ENCODE measurements around the gene HNF1A. TPM values are rescaled to one million over a fixed set of nuclear protein-coding genes. Genes with fewer than 3 reads are reported as not detected.

The HNF1A gene
- total and polyA plus RNA-seq, 10 of the 15 experiments (the other 5 are each of a cell fraction or from before 2014, with no cell fraction given): 0.10 TPM; not detected in 9

DNA sequence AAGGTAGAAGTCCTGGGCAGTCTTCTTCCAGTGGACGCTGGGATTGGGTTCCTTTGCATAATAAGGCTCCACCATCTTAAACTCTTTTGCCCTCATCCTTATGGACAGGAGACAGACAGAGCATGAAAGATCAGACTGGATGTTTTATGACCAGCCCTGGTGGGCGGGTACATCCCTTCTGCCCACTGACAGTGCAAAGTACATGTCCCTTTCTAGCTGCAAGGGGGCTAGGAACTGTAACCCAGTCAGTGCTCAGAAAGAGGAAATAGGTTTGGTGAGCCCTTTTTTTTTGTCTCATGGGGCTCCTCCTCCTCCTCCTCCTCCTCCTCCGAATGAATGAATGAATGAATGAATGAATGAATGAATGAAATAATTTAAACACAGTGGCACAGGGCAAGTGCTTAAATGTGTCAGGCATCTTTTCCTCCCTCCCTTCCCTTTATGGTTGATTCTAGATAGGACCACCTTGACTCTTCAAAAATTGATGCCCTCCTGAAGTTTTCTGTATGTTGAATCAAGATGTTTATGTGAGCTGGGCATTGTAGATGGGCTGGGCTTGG is 36.4 kb upstream of the HNF1A start:
- H4K20me1 ChIP-seq (ENCODE audit: control insufficient read depth, insufficient read depth): no peaks in the 10 kb centered on the region
- SMC1A ChIA-PET (ENCODE audit: uncharacterized antibody, unreplicated experiment): interaction anchor here (0.9 to 3.0 kb wide), 3 partner anchors 30 to 89 kb away, joined by 3 to 15 read pairs (median 3); no protein-coding TSS in a partner anchor
- CTCF ChIA-PET: interaction anchor here (0.6 to 3.9 kb wide), 4 partner anchors 28 to 139 kb away, joined by 3 to 18 read pairs (median 3); no protein-coding TSS in a partner anchor
- H3K27ac ChIP-seq (ENCODE audit: control insufficient read depth, insufficient read depth): no peak overlapping the region
- no peaks in the 10 kb centered on the region for H3K36me3 ChIP-seq (ENCODE audit: control insufficient read depth in 2 of 2, insufficient read depth in 2 of 2, low read length in 1 of 2)
- no peak overlapping the region for H3K4me3 ChIP-seq
- in situ Hi-C loops (cut with MboI) (no loop called here), intact Hi-C loops (cut with micrococcal nuclease; ENCODE audit: unreplicated experiment) (no loop called here)
- POLR2A ChIA-PET: no interaction called here
- H3K9ac ChIP-seq (ENCODE audit: control insufficient read depth, insufficient read depth, low read length): no peak overlapping the region
- ATAC-seq (peak; percentile 53), FAIRE-seq (no peak), DNase-seq (ENCODE audit: low read depth, low spot score) (no peak)
- H3K4me1 ChIP-seq (ENCODE audit: control insufficient read depth, insufficient read depth, low read length): no peaks in the 10 kb centered on the region
- no peak overlapping the region for H3K4me2 ChIP-seq (ENCODE audit: control insufficient read depth, insufficient read depth)
- no peaks in the 10 kb centered on the region for H3K79me2 ChIP-seq (ENCODE audit: control insufficient read depth, insufficient read depth, low read length)
- no peak overlapping the region for H2AFZ ChIP-seq (ENCODE audit: control insufficient read depth, low read depth, low read length)
- H3K9me3 ChIP-seq (replicated peaks; ENCODE audit: control insufficient read depth, insufficient read depth, low read length): no peaks in the 10 kb centered on the region; the same call in 2 of the 3 replicates
- BruUV-seq (replicated peaks): no TSS peak
- TF ChIP-seq, protein P1, sequence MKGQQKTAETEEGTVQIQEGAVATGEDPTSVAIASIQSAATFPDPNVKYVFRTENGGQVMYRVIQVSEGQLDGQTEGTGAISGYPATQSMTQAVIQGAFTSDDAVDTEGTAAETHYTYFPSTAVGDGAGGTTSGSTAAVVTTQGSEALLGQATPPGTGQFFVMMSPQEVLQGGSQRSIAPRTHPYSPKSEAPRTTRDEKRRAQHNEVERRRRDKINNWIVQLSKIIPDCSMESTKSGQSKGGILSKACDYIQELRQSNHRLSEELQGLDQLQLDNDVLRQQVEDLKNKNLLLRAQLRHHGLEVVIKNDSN (IDR thresholded peaks at IDR 0.05; ENCODE audit: borderline replicate concordance, extremely low read length, insufficient read depth, low read depth, low read length): no peak
- peak; percentile 95 for TF ChIP-seq ZNF24 (IDR thresholded peaks at IDR 0.05)
- RAD21 ChIA-PET (ENCODE audit: unreplicated experiment): interaction anchor here (1.2 kb wide), 1 partner anchor 30 kb away, joined by 5 read pairs; no protein-coding TSS in a partner anchor
- H3K27me3 ChIP-seq (replicated peaks in 1 of 2; ENCODE audit: control insufficient read depth in 2 of 2, insufficient read depth in 2 of 2, low read length in 1 of 2): no peaks in the 10 kb centered on the region; a peak in 1 of 4 replicates
- 35% methylated on average over 3 of the region's 3 CpGs for WGBS (ENCODE audit: insufficient coverage, insufficient replicate concordance, low lambda C conversion rate, missing lambda C conversion rate)

- TF ChIP-seq, protein P2, sequence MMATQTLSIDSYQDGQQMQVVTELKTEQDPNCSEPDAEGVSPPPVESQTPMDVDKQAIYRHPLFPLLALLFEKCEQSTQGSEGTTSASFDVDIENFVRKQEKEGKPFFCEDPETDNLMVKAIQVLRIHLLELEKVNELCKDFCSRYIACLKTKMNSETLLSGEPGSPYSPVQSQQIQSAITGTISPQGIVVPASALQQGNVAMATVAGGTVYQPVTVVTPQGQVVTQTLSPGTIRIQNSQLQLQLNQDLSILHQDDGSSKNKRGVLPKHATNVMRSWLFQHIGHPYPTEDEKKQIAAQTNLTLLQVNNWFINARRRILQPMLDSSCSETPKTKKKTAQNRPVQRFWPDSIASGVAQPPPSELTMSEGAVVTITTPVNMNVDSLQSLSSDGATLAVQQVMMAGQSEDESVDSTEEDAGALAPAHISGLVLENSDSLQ (IDR thresholded peaks at IDR 0.05): peak; percentile 40; the same call in 1 of the 2 replicates
- TF ChIP-seq ZNF217 (IDR thresholded peaks at IDR 0.05) (no peak), TARDBP (IDR thresholded peaks at IDR 0.05; ENCODE audit: borderline replicate concordance) (no peak)
- no peak for FAIRE-seq
- no TSS peak for BruUV-seq (replicated peaks)
- DNase-seq (ENCODE audit: low read depth, low spot score): no peak
- CTCF ChIA-PET: interaction anchor here (1.0 to 1.7 kb wide), 7 partner anchors 8 to 295 kb away, joined by 3 to 14 read pairs (median 5); no protein-coding TSS in a partner anchor
- intact Hi-C loops (cut with micrococcal nuclease; ENCODE audit: unreplicated experiment) (no loop called here), in situ Hi-C loops (cut with MboI) (no loop called here)
- Histone ChIP-seq H2AFZ (ENCODE audit: control insufficient read depth, low read depth, low read length) (no peak overlapping the region), H3K4me2 (ENCODE audit: control insufficient read depth, insufficient read depth) (no peak overlapping the region), H3K79me2 (ENCODE audit: control insufficient read depth, insufficient read depth, low read length) (no peaks in the 10 kb centered on the region), H3K27me3 (replicated peaks in 1 of 2; ENCODE audit: control insufficient read depth in 2 of 2, insufficient read depth in 2 of 2, low read length in 1 of 2) (no peaks in the 10 kb centered on the region), H3K9ac (ENCODE audit: control insufficient read depth, insufficient read depth, low read length) (no peak overlapping the region), H3K4me1 (ENCODE audit: control insufficient read depth, insufficient read depth, low read length) (no peaks in the 10 kb centered on the region), H3K4me3 (no peak overlapping the region), H4K20me1 (ENCODE audit: control insufficient read depth, insufficient read depth) (no peaks in the 10 kb centered on the region), H3K9me3 (replicated peaks; ENCODE audit: control insufficient read depth, insufficient read depth, low read length) (no peaks in the 10 kb centered on the region; the same call in 2 of the 3 replicates), H3K36me3 (ENCODE audit: control insufficient read depth in 2 of 2, insufficient read depth in 2 of 2, low read length in 1 of 2) (no peaks in the 10 kb centered on the region), H3K27ac (ENCODE audit: control insufficient read depth, insufficient read depth) (no peak overlapping the region)
- no peak for ATAC-seq
- WGBS (ENCODE audit: insufficient coverage, insufficient replicate concordance, low lambda C conversion rate, missing lambda C conversion rate): 50% methylated on average over 3 of the region's 3 CpGs
- SMC1A ChIA-PET (ENCODE audit: uncharacterized antibody, unreplicated experiment): interaction anchor here (0.6 to 3.0 kb wide), 5 partner anchors 17 to 218 kb away, joined by 3 to 15 read pairs (median 3); partner anchors contain the start of gene ACADS
- RAD21 ChIA-PET (ENCODE audit: unreplicated experiment): interaction anchor here (0.7 to 2.3 kb wide), 3 partner anchors 16 to 42 kb away, joined by 3 to 14 read pairs (median 3); no protein-coding TSS in a partner anchor
- POLR2A ChIA-PET: interaction anchor here (0.5 to 0.7 kb wide), 2 partner anchors 27 to 769 kb away, joined by 3 read pairs; no protein-coding TSS in a partner anchor
Measured at GRCh38 chr12:120943482-120943881, 34.9 kb upstream of the HNF1A start.

Data from GM12878 (cell line).